ENCODE results near the gene BEX3.

DNA sequence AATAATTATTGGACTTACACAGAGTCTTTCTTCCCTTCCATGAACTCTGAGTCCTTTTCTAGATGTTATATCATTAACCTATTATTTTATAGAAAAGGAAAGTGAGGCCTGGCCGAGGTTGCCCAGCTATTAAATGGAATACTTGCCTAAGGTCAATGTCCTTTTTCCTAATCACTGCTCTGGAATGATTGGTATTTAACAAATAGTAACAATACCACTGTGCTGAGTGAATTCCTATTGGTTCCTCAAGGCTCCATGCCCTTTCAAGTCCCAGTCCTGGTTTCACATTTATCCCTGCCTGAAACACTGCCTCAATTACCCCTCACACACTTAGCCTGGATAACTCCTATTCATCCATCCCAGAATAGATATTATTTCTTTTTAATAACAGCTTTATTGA lies 13.9 kb upstream of the BEX3 start:
- TF ChIP-seq NR3C1 (CRISPR knock-in tag; conservative IDR thresholded peaks at IDR 0.05; ENCODE audit: low read depth) (no peak), JAZF1 (CRISPR knock-in tag; IDR thresholded peaks at IDR 0.05) (no peak), ZBTB21 (CRISPR knock-in tag; IDR thresholded peaks at IDR 0.05; ENCODE audit: borderline replicate concordance) (no peak), ATF1 (CRISPR knock-in tag; IDR thresholded peaks at IDR 0.05) (no peak), CREM (CRISPR knock-in tag; IDR thresholded peaks at IDR 0.05) (no peak), JUN (CRISPR knock-in tag; IDR thresholded peaks at IDR 0.05) (no peak), SP1 (CRISPR knock-in tag; conservative IDR thresholded peaks at IDR 0.05) (no peak), FOXJ3 (CRISPR knock-in tag; IDR thresholded peaks at IDR 0.05; ENCODE audit: borderline replicate concordance) (no peak), RORB (CRISPR knock-in tag; IDR thresholded peaks at IDR 0.05) (no peak)
- TF ChIP-seq, protein P1, sequence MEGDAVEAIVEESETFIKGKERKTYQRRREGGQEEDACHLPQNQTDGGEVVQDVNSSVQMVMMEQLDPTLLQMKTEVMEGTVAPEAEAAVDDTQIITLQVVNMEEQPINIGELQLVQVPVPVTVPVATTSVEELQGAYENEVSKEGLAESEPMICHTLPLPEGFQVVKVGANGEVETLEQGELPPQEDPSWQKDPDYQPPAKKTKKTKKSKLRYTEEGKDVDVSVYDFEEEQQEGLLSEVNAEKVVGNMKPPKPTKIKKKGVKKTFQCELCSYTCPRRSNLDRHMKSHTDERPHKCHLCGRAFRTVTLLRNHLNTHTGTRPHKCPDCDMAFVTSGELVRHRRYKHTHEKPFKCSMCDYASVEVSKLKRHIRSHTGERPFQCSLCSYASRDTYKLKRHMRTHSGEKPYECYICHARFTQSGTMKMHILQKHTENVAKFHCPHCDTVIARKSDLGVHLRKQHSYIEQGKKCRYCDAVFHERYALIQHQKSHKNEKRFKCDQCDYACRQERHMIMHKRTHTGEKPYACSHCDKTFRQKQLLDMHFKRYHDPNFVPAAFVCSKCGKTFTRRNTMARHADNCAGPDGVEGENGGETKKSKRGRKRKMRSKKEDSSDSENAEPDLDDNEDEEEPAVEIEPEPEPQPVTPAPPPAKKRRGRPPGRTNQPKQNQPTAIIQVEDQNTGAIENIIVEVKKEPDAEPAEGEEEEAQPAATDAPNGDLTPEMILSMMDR (IDR thresholded peaks at IDR 0.05) = no peak
- TF ChIP-seq, protein P2, sequence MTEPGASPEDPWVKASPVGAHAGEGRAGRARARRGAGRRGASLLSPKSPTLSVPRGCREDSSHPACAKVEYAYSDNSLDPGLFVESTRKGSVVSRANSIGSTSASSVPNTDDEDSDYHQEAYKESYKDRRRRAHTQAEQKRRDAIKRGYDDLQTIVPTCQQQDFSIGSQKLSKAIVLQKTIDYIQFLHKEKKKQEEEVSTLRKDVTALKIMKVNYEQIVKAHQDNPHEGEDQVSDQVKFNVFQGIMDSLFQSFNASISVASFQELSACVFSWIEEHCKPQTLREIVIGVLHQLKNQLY (CRISPR knock-in tag; IDR thresholded peaks at IDR 0.05) = no peak
- TF ChIP-seq, protein P3, sequence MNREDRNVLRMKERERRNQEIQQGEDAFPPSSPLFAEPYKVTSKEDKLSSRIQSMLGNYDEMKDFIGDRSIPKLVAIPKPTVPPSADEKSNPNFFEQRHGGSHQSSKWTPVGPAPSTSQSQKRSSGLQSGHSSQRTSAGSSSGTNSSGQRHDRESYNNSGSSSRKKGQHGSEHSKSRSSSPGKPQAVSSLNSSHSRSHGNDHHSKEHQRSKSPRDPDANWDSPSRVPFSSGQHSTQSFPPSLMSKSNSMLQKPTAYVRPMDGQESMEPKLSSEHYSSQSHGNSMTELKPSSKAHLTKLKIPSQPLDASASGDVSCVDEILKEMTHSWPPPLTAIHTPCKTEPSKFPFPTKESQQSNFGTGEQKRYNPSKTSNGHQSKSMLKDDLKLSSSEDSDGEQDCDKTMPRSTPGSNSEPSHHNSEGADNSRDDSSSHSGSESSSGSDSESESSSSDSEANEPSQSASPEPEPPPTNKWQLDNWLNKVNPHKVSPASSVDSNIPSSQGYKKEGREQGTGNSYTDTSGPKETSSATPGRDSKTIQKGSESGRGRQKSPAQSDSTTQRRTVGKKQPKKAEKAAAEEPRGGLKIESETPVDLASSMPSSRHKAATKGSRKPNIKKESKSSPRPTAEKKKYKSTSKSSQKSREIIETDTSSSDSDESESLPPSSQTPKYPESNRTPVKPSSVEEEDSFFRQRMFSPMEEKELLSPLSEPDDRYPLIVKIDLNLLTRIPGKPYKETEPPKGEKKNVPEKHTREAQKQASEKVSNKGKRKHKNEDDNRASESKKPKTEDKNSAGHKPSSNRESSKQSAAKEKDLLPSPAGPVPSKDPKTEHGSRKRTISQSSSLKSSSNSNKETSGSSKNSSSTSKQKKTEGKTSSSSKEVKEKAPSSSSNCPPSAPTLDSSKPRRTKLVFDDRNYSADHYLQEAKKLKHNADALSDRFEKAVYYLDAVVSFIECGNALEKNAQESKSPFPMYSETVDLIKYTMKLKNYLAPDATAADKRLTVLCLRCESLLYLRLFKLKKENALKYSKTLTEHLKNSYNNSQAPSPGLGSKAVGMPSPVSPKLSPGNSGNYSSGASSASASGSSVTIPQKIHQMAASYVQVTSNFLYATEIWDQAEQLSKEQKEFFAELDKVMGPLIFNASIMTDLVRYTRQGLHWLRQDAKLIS (CRISPR knock-in tag; IDR thresholded peaks at IDR 0.05; ENCODE audit: borderline replicate concordance) = no peak
- TF ChIP-seq, protein P4, sequence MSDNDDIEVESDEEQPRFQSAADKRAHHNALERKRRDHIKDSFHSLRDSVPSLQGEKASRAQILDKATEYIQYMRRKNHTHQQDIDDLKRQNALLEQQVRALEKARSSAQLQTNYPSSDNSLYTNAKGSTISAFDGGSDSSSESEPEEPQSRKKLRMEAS (CRISPR knock-in tag; IDR thresholded peaks at IDR 0.05) = no peak
- TF ChIP-seq, protein P5, sequence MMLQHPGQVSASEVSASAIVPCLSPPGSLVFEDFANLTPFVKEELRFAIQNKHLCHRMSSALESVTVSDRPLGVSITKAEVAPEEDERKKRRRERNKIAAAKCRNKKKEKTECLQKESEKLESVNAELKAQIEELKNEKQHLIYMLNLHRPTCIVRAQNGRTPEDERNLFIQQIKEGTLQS (CRISPR knock-in tag; conservative IDR thresholded peaks at IDR 0.05) = no peak

All from WTC11 (cell line).